SK-N-SH (cell line): ENCODE measurements around the gene ARHGAP44.

ENCODE experiments used
- EP300 ChIP-seq, 2 experiments: IDR thresholded peaks; 2 replicates each; pipeline versions ENCODE4 v1.4.0 to v1.6.1; 2012; ENCODE audit warnings: borderline replicate concordance in 1 of 2, low read depth in 1 of 2, low read length in 1 of 2
- NFIC ChIP-seq: IDR thresholded peaks from 2 replicates; pipeline ENCODE4 v1.4.0; 2012; ENCODE audit warnings: borderline replicate concordance
- POLR2AphosphoS5 ChIP-seq: IDR thresholded peaks from 2 replicates; pipeline ENCODE4 v1.6.1; 2012; ENCODE audit warnings: low read depth, low read length
- RCOR1 ChIP-seq: fragments of 150-350 bp; IDR thresholded peaks from 2 replicates; pipeline ENCODE4 v1.6.1; 2017; ENCODE audit warnings: antibody characterized with exemption, low read length
- SIN3A ChIP-seq: IDR thresholded peaks from 2 replicates; pipeline ENCODE4 v1.6.1; 2012; ENCODE audit warnings: low read depth, mild to moderate bottlenecking, low read length, moderate library complexity, borderline replicate concordance
- YY1 ChIP-seq: IDR thresholded peaks from 2 replicates; pipeline ENCODE4 v1.4.0; 2012; ENCODE audit warnings: low read depth, mild to moderate bottlenecking
- TF ChIP-seq, protein P1 (sequence below): IDR thresholded peaks from 2 replicates; pipeline ENCODE4 v1.4.0; 2012; ENCODE audit warnings: low read depth, borderline replicate concordance

DNA sequence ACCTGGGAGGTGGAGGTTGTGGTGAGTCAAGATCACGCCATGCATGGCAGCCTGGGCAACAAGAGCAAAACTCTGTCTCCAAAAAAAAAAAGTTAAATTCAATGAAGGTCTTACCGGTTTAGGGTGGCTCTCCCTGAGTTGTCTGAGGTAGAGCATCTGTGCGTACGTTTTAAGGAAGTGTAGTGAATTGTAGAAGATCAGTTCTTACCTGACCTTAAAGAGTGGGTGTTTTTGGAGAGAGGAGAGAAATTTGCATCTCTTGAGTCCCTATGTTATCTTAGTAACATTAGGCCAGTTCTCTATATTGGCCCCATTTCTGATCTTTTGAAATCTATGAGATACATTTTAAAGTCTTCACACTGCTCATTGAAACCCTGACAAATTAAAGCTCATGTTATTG is 172.4 kb downstream of the ARHGAP44 start:
- TF ChIP-seq EP300 (IDR thresholded peaks at IDR 0.05; ENCODE audit: borderline replicate concordance in 1 of 2, low read depth in 1 of 2, low read length in 1 of 2), result no peak
- TF ChIP-seq RCOR1, result no peak
- TF ChIP-seq YY1, result no peak
- TF ChIP-seq, protein P1, sequence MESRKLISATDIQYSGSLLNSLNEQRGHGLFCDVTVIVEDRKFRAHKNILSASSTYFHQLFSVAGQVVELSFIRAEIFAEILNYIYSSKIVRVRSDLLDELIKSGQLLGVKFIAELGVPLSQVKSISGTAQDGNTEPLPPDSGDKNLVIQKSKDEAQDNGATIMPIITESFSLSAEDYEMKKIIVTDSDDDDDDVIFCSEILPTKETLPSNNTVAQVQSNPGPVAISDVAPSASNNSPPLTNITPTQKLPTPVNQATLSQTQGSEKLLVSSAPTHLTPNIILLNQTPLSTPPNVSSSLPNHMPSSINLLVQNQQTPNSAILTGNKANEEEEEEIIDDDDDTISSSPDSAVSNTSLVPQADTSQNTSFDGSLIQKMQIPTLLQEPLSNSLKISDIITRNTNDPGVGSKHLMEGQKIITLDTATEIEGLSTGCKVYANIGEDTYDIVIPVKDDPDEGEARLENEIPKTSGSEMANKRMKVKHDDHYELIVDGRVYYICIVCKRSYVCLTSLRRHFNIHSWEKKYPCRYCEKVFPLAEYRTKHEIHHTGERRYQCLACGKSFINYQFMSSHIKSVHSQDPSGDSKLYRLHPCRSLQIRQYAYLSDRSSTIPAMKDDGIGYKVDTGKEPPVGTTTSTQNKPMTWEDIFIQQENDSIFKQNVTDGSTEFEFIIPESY, result no peak
- TF ChIP-seq NFIC, result no peak
- TF ChIP-seq POLR2AphosphoS5, result no peak
- TF ChIP-seq SIN3A, result no peak
